Hippocampal formation (tissue), 2 donors: ENCODE measurements around the gene CEP112.
"Not testable (repeated sequence)": the region's sequence is repeated elsewhere in the genome, so short reads cannot be mapped to it uniquely, and the experiment has no call there.

ENCODE experiments used
- DNase-seq, 2 donors: peaks; one replicate each; lab custom pipeline; 2025; lab: John Stamatoyannopoulos, UW

Gene CEP112

GRCh38 chr17:65826577-65826976 lies 365.4 kb downstream of the CEP112 start:
- DNase-seq: not testable (repeated sequence)

- DNase-seq: no peak
These were observed 367.0 kb downstream of the CEP112 start for GRCh38 chr17:65824901-65825300.

GRCh38 chr17:65823713-65824112 lies 368.2 kb downstream of the CEP112 start:
- DNase-seq: no peak

- no peak for DNase-seq
These were observed 371.1 kb downstream of the CEP112 start for GRCh38 chr17:65820811-65821210.

- DNase-seq: no peak
These were observed 371.6 kb downstream of the CEP112 start for GRCh38 chr17:65820306-65820705.

GRCh38 chr17:65819810-65820209 lies 372.1 kb downstream of the CEP112 start:
- no peak for DNase-seq

GRCh38 chr17:65817951-65818350 lies 374.0 kb downstream of the CEP112 start:
- no peak for DNase-seq

GRCh38 chr17:65814418-65814817 lies 377.5 kb downstream of the CEP112 start:
- no peak for DNase-seq

GRCh38 chr17:65813306-65813705 lies 378.6 kb downstream of the CEP112 start:
- no peak for DNase-seq

GRCh38 chr17:65811043-65811442 lies 380.9 kb downstream of the CEP112 start:
- no peak for DNase-seq

GRCh38 chr17:65809366-65809765 lies 382.6 kb downstream of the CEP112 start:
- DNase-seq: no peak

GRCh38 chr17:65808566-65808965 lies 383.4 kb downstream of the CEP112 start:
- not testable (repeated sequence) for DNase-seq

- no peak for DNase-seq
These were observed 384.6 kb downstream of the CEP112 start for GRCh38 chr17:65807361-65807760.

GRCh38 chr17:65801513-65801912 lies 390.4 kb downstream of the CEP112 start:
- DNase-seq: no peak

GRCh38 chr17:65800655-65801054 lies 391.3 kb downstream of the CEP112 start:
- DNase-seq: no peak

GRCh38 chr17:65799869-65800268 lies 392.1 kb downstream of the CEP112 start:
- DNase-seq: no peak

- DNase-seq: no peak
These were observed 392.5 kb downstream of the CEP112 start for GRCh38 chr17:65799454-65799853.

GRCh38 chr17:65797809-65798208 lies 394.1 kb downstream of the CEP112 start:
- DNase-seq: no peak

- DNase-seq: no peak
These were observed 394.8 kb downstream of the CEP112 start for GRCh38 chr17:65797101-65797500.

- no peak for DNase-seq
These were observed 397.4 kb downstream of the CEP112 start for GRCh38 chr17:65794572-65794971.

- no peak for DNase-seq
These were observed 401.7 kb downstream of the CEP112 start for GRCh38 chr17:65790241-65790640.

- DNase-seq: no peak
These were observed 404.4 kb downstream of the CEP112 start for GRCh38 chr17:65787503-65787902.

GRCh38 chr17:65786479-65786878 lies 405.5 kb downstream of the CEP112 start:
- no peak for DNase-seq

- no peak for DNase-seq
These were observed 406.8 kb downstream of the CEP112 start for GRCh38 chr17:65785109-65785508.

- DNase-seq: no peak
These were observed 408.0 kb downstream of the CEP112 start for GRCh38 chr17:65783845-65784334.
